Measurements from ENCODE around the gene MORF4L2. TPM values are rescaled to one million over a fixed set of nuclear protein-coding genes. Genes with fewer than 3 reads are reported as not detected.

Gene MORF4L2
- total and polyA plus RNA-seq, 2 experiments from 2014 or later: 311 to 315 TPM

DNA sequence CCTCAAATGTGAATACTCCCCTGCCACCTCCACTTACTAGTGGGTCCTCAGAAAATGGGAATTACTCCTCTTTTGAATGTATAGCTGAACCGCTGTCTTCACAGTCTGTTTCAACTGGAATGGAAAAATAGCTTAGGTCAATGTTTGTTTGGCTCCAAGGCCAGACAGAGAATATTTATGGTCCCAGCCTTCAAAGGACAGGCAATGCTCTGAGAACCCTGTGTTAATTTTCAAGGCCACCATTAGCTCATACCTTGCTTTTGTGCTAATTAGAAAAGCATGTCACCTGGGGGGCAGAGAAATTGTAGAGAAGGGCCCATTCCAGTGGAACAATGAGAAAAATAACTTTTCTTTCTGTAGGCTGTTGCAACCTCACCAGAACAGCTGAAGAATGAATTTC is 4.6 kb upstream of the MORF4L2 start:
- H3K27me3 ChIP-seq (ENCODE audit: insufficient read depth): no peaks in the 10 kb centered on the region
- Mint-ChIP-seq H3K4me1 (peaks cover 5% of the 10 kb centered on the region; the same call in 1 of the 3 replicates), H3K27ac (no peak overlapping the region), H3K27me3 (ENCODE audit: insufficient read depth, low read depth, poor library complexity) (no peaks in the 10 kb centered on the region), H3K36me3 (ENCODE audit: low read depth) (no peaks in the 10 kb centered on the region), H3K4me3 (no peak overlapping the region), H3K9me3 (no peaks in the 10 kb centered on the region)
- no peak overlapping the region for H3K4me2 ChIP-seq
- no peak overlapping the region for H3K4me3 ChIP-seq
- no peaks in the 10 kb centered on the region for H3K36me3 ChIP-seq (ENCODE audit: insufficient read depth)
- ATAC-seq (no peak), DNase-seq (ENCODE audit: low spot score) (no peak)
- TF ChIP-seq NANOG (IDR thresholded peaks at IDR 0.05; ENCODE audit: borderline replicate concordance): no peak
- no peak for TF ChIP-seq ZNF331 (CRISPR knock-in tag; IDR thresholded peaks at IDR 0.05; ENCODE audit: low read depth)
- no peak for TF ChIP-seq STAT1 (IDR thresholded peaks at IDR 0.05; ENCODE audit: unreplicated experiment)
- TF ChIP-seq, protein P1, sequence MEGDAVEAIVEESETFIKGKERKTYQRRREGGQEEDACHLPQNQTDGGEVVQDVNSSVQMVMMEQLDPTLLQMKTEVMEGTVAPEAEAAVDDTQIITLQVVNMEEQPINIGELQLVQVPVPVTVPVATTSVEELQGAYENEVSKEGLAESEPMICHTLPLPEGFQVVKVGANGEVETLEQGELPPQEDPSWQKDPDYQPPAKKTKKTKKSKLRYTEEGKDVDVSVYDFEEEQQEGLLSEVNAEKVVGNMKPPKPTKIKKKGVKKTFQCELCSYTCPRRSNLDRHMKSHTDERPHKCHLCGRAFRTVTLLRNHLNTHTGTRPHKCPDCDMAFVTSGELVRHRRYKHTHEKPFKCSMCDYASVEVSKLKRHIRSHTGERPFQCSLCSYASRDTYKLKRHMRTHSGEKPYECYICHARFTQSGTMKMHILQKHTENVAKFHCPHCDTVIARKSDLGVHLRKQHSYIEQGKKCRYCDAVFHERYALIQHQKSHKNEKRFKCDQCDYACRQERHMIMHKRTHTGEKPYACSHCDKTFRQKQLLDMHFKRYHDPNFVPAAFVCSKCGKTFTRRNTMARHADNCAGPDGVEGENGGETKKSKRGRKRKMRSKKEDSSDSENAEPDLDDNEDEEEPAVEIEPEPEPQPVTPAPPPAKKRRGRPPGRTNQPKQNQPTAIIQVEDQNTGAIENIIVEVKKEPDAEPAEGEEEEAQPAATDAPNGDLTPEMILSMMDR (conservative IDR thresholded peaks at IDR 0.05; ENCODE audit: low read depth in 2 of 2): no peak
- no peak for TF ChIP-seq EZH2phosphoT487 (IDR thresholded peaks at IDR 0.05; ENCODE audit: unreplicated experiment)
- TF ChIP-seq CREB1 (CRISPR knock-in tag; IDR thresholded peaks at IDR 0.05; ENCODE audit: low read depth): no peak
- no peak for TF ChIP-seq JUNB (IDR thresholded peaks at IDR 0.05; ENCODE audit: unreplicated experiment)
- no peak for TF ChIP-seq EZH2 (IDR thresholded peaks at IDR 0.05; ENCODE audit: low read depth, unreplicated experiment)
- no peaks in the 10 kb centered on the region for H4K20me1 ChIP-seq (replicated peaks; ENCODE audit: insufficient read depth)
- no peak overlapping the region for H2AFZ ChIP-seq
- peaks cover 3% of the 10 kb centered on the region for H3K79me2 ChIP-seq (replicated peaks; ENCODE audit: insufficient read depth)
- H3K9me2 ChIP-seq (ENCODE audit: insufficient read depth): no peaks in the 10 kb centered on the region
- H3K4me1 ChIP-seq (ENCODE audit: insufficient read depth): no peaks in the 10 kb centered on the region; the same call in 1 of the 2 replicates
- no peaks in the 10 kb centered on the region for H3F3A ChIP-seq (replicated peaks; ENCODE audit: low read depth)
- H3K27ac ChIP-seq (ENCODE audit: low read depth): no peak overlapping the region

DNA sequence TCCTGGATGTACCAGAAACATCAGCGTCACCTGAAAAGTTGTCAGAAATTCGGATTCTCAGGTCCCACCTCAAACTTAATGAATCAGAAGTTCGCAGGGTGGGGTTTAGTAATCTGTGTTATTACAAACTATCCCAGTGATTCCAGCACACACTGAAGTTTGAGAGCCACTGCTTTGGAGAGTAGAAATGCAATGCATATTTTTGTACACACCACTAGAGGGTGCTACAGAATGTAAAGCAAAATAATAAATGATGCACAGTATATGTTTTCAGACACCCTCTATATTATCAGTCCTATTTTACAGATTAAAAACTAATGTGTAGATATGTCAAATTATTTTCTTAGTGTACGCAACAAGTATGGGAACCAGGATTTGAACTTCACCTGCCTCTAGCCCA is 2.4 kb upstream of the MORF4L2 start:
- no peaks in the 10 kb centered on the region for H3K9me2 ChIP-seq (ENCODE audit: insufficient read depth)
- no peaks in the 10 kb centered on the region; the same call in 1 of the 2 replicates for H3K4me1 ChIP-seq (ENCODE audit: insufficient read depth)
- no peaks in the 10 kb centered on the region for H3K9me3 Mint-ChIP-seq
- H2AFZ ChIP-seq: no peak overlapping the region
- no peaks in the 10 kb centered on the region for H3K27me3 Mint-ChIP-seq (ENCODE audit: insufficient read depth, low read depth, poor library complexity)
- no peaks in the 10 kb centered on the region; the same call in 2 of the 3 replicates for H3K4me1 Mint-ChIP-seq
- H3K36me3 ChIP-seq (ENCODE audit: insufficient read depth): peaks cover 11% of the 10 kb centered on the region; the same call in 1 of the 2 replicates
- H3K36me3 Mint-ChIP-seq (ENCODE audit: low read depth): peaks cover 16% of the 10 kb centered on the region; the same call in 2 of the 3 replicates
- H3K4me2 ChIP-seq: no peak overlapping the region
- H3K4me3 Mint-ChIP-seq: no peak overlapping the region
- H3K27me3 ChIP-seq (ENCODE audit: insufficient read depth): no peaks in the 10 kb centered on the region
- H3K27ac Mint-ChIP-seq: no peak overlapping the region
- no peak overlapping the region for H3K27ac ChIP-seq (ENCODE audit: low read depth)
- H4K20me1 ChIP-seq (replicated peaks; ENCODE audit: insufficient read depth): no peaks in the 10 kb centered on the region
- peak; percentile 23 for DNase-seq (ENCODE audit: low spot score)
- no peak for ATAC-seq
- H3F3A ChIP-seq (replicated peaks; ENCODE audit: low read depth): peaks cover 8% of the 10 kb centered on the region; the same call in 1 of the 2 replicates
- H3K79me2 ChIP-seq (replicated peaks; ENCODE audit: insufficient read depth): peaks cover 25% of the 10 kb centered on the region
- TF ChIP-seq, protein P2, sequence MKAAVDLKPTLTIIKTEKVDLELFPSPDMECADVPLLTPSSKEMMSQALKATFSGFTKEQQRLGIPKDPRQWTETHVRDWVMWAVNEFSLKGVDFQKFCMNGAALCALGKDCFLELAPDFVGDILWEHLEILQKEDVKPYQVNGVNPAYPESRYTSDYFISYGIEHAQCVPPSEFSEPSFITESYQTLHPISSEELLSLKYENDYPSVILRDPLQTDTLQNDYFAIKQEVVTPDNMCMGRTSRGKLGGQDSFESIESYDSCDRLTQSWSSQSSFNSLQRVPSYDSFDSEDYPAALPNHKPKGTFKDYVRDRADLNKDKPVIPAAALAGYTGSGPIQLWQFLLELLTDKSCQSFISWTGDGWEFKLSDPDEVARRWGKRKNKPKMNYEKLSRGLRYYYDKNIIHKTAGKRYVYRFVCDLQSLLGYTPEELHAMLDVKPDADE (IDR thresholded peaks at IDR 0.05): no peak
- TF ChIP-seq, protein P1 (conservative IDR thresholded peaks at IDR 0.05; ENCODE audit: low read depth in 2 of 2): peak; percentile 56 to 69
- no peak for TF ChIP-seq STAT1 (IDR thresholded peaks at IDR 0.05; ENCODE audit: unreplicated experiment)
- TF ChIP-seq, protein P3, sequence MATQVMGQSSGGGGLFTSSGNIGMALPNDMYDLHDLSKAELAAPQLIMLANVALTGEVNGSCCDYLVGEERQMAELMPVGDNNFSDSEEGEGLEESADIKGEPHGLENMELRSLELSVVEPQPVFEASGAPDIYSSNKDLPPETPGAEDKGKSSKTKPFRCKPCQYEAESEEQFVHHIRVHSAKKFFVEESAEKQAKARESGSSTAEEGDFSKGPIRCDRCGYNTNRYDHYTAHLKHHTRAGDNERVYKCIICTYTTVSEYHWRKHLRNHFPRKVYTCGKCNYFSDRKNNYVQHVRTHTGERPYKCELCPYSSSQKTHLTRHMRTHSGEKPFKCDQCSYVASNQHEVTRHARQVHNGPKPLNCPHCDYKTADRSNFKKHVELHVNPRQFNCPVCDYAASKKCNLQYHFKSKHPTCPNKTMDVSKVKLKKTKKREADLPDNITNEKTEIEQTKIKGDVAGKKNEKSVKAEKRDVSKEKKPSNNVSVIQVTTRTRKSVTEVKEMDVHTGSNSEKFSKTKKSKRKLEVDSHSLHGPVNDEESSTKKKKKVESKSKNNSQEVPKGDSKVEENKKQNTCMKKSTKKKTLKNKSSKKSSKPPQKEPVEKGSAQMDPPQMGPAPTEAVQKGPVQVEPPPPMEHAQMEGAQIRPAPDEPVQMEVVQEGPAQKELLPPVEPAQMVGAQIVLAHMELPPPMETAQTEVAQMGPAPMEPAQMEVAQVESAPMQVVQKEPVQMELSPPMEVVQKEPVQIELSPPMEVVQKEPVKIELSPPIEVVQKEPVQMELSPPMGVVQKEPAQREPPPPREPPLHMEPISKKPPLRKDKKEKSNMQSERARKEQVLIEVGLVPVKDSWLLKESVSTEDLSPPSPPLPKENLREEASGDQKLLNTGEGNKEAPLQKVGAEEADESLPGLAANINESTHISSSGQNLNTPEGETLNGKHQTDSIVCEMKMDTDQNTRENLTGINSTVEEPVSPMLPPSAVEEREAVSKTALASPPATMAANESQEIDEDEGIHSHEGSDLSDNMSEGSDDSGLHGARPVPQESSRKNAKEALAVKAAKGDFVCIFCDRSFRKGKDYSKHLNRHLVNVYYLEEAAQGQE (IDR thresholded peaks at IDR 0.05; ENCODE audit: unreplicated experiment): no peak
- no peak for TF ChIP-seq ZNF331 (CRISPR knock-in tag; IDR thresholded peaks at IDR 0.05; ENCODE audit: low read depth)
- TF ChIP-seq CREB1 (CRISPR knock-in tag; IDR thresholded peaks at IDR 0.05; ENCODE audit: low read depth): no peak
- no peak overlapping the region for H3K4me3 ChIP-seq

Measured in GM23338 (cell line).